Smooth muscle cell (in vitro differentiated cells): ENCODE data around the gene TBCD. TPM values are rescaled to one million over a fixed set of nuclear protein-coding genes. Genes with fewer than 3 reads are reported as not detected.
A peak's percentile ranks its signal among the peaks of the same experiment; 100 is the strongest.

Experiments
- DNase-seq: peaks from one replicate; lab custom pipeline; 2025; ENCODE audit not compliant: unreplicated experiment; lab: John Stamatoyannopoulos, UW
- H2AFZ ChIP-seq: fragments of 200-600 bp; sonication (generic); 2 replicates; pipeline ENCODE4 v1.6.0; 2016; ENCODE audit warnings: antibody characterized with exemption, low read depth, mild to moderate bottlenecking
- H3F3A ChIP-seq: fragments of 200-600 bp; sonication (generic); 2 replicates; pipeline ENCODE4 v1.6.0; 2017; ENCODE audit warnings: antibody characterized with exemption, low read depth
- H3K27ac ChIP-seq: fragments of 200-600 bp; sonication (generic); 2 replicates; pipeline ENCODE4 v1.5.1; 2016; ENCODE audit warnings: low read depth, mild to moderate bottlenecking
- H3K27me3 ChIP-seq: fragments of 200-600 bp; sonication (generic); 2 replicates; pipeline ENCODE4 v1.6.1; 2016; ENCODE audit warnings: low read depth, mild to moderate bottlenecking
- H3K36me3 ChIP-seq: fragments of 200-600 bp; sonication (generic); 2 replicates; pipeline ENCODE4 v1.5.1; 2016; ENCODE audit warnings: low read depth
- H3K4me1 ChIP-seq: fragments of 200-600 bp; sonication (generic); 2 replicates; pipeline ENCODE4 v1.5.1; 2016; ENCODE audit warnings: low read depth
- H3K4me2 ChIP-seq: fragments of 200-600 bp; sonication (generic); 2 replicates; pipeline ENCODE4 v1.6.0; 2016; ENCODE audit warnings: mild to moderate bottlenecking
- H3K4me3 ChIP-seq: fragments of 200-600 bp; sonication (generic); 2 replicates; pipeline ENCODE4 v1.5.1; 2016; ENCODE audit warnings: mild to moderate bottlenecking
- H3K79me2 ChIP-seq: fragments of 200-600 bp; sonication (generic); 2 replicates; pipeline ENCODE4 v1.6.0; 2016; ENCODE audit warnings: low read depth, mild to moderate bottlenecking
- H3K9ac ChIP-seq: fragments of 200-600 bp; sonication (generic); 2 replicates; pipeline ENCODE4 v1.6.0; 2016; ENCODE audit warnings: low read depth
- H3K9me3 ChIP-seq: fragments of 200-600 bp; sonication (generic); replicated peaks from 2 replicates; pipeline ENCODE4 v1.5.1; 2016; ENCODE audit warnings: low read depth
- H4K20me1 ChIP-seq: fragments of 200-600 bp; sonication (generic); 2 replicates; pipeline ENCODE4 v1.6.0; 2016; ENCODE audit warnings: low read depth
- CTCF ChIP-seq: fragments of 200-600 bp; sonication (generic); IDR thresholded peaks from 2 replicates; pipeline ENCODE4 v1.5.1; 2017; ENCODE audit warnings: borderline replicate concordance, mild to moderate bottlenecking, antibody characterized with exemption; ENCODE audit not compliant: insufficient read depth, poor library complexity, severe bottlenecking
- WGBS: methylation state at CpG from one replicate; pipeline ENCODE4 v1.1.7; 2016; ENCODE audit warnings: low lambda C conversion rate; 5-methylcytosine and 5-hydroxymethylcytosine counted together
- polyA plus RNA-seq: library from polyadenylated mRNA; unstranded; fragments of >200 nt; fragmentation: Nextera tagmentation; extraction: Ambion mirVana; gene quantifications from 2 replicates; pipeline ENCODE4 v1.2.1, GENCODE V29; 2016
- total RNA-seq: library from RNA; depleted of rRNA; stranded (reverse); fragments of >200 nt; gene quantifications from 2 replicates; pipeline ENCODE4 v1.2.3, GENCODE V29; 2014

TBCD gene
- total and polyA plus RNA-seq, 2 experiments from 2014 or later, result 29.1 to 38.8 TPM

- TF ChIP-seq CTCF, result no peak
- no peaks in the 10 kb centered on the region for H3K36me3 ChIP-seq
- WGBS, result 12% methylated on average over 56 of the region's 101 CpGs
- H3K4me1 ChIP-seq, result no peaks in the 10 kb centered on the region
- H3K27me3 ChIP-seq, result no peaks in the 10 kb centered on the region
- no peaks in the 10 kb centered on the region for H3F3A ChIP-seq
- no peaks in the 10 kb centered on the region for H3K9me3 ChIP-seq
- H3K79me2 ChIP-seq, result no peaks in the 10 kb centered on the region
- H3K4me2 ChIP-seq, result peak within 1 kb of the TSS; percentile 95
- H3K27ac ChIP-seq, result no peak within 1 kb of the TSS
- DNase-seq, result peak; percentile 16
- H2AFZ ChIP-seq, result peak within 1 kb of the TSS; percentile 66
- H3K9ac ChIP-seq, result no peak within 1 kb of the TSS
- peak within 1 kb of the TSS; percentile 81 for H3K4me3 ChIP-seq
- H4K20me1 ChIP-seq, result no peaks in the 10 kb centered on the region
These were observed 16.6 kb upstream of the TBCD start, which contains the start of gene FN3K for GRCh38 chr17:82734987-82735866. TSS of gene FN3K (plus strand) at chr17:82735615. CDS start at chr17:82735637, 22 bp downstream.

GRCh38 chr17:82736511-82737185 is 15.2 kb upstream of the TBCD start:
- no peaks in the 10 kb centered on the region for H3K79me2 ChIP-seq
- DNase-seq, result no peak
- H3K9me3 ChIP-seq, result peaks cover 9% of the 10 kb centered on the region
- peak overlapping the region; percentile 81 for H3K4me3 ChIP-seq
- no peaks in the 10 kb centered on the region for H3K27me3 ChIP-seq
- no peaks in the 10 kb centered on the region for H4K20me1 ChIP-seq
- peaks cover 10% of the 10 kb centered on the region for H3K36me3 ChIP-seq
- H3K4me2 ChIP-seq, result peak overlapping the region; percentile 95
- H2AFZ ChIP-seq, result no peak overlapping the region
- no peaks in the 10 kb centered on the region for H3F3A ChIP-seq
- no peak overlapping the region for H3K27ac ChIP-seq
- TF ChIP-seq CTCF, result no peak
- no peaks in the 10 kb centered on the region for H3K4me1 ChIP-seq
- 96% methylated on average over 18 of the region's 18 CpGs for WGBS
- no peak overlapping the region for H3K9ac ChIP-seq

GRCh38 chr17:82737967-82738877 is 13.6 kb upstream of the TBCD start:
- Histone ChIP-seq H3K79me2 (no peaks in the 10 kb centered on the region), H3K36me3 (peaks cover 10% of the 10 kb centered on the region), H3F3A (no peaks in the 10 kb centered on the region), H3K9me3 (peaks cover 9% of the 10 kb centered on the region), H2AFZ (no peak overlapping the region), H4K20me1 (no peaks in the 10 kb centered on the region), H3K4me3 (no peak overlapping the region), H3K27me3 (no peaks in the 10 kb centered on the region), H3K27ac (no peak overlapping the region), H3K9ac (no peak overlapping the region), H3K4me2 (no peak overlapping the region), H3K4me1 (no peaks in the 10 kb centered on the region)
- no peak for TF ChIP-seq CTCF
- WGBS, result 79% methylated on average over 26 of the region's 26 CpGs
- no peak for DNase-seq
